ELR (cell line): ENCODE measurements around the gene MFN2.

Experiments
- DNase-seq: peaks from one replicate; pipeline ENCODE4 v3.0.0-alpha.2; 2015; ENCODE audit warnings: low read depth

MFN2 gene

GRCh38 chr1:12051361-12051760 lies 71.1 kb downstream of the MFN2 start:
- no peak for DNase-seq

- peak; percentile 88 for DNase-seq
Observed at GRCh38 chr1:12052008-12052573, 71.8 kb downstream of the MFN2 start.

GRCh38 chr1:12052997-12053686 lies 72.9 kb downstream of the MFN2 start:
- peak; percentile 19 for DNase-seq

GRCh38 chr1:12053752-12054548 lies 73.7 kb downstream of the MFN2 start:
- DNase-seq, result no peak

DNA sequence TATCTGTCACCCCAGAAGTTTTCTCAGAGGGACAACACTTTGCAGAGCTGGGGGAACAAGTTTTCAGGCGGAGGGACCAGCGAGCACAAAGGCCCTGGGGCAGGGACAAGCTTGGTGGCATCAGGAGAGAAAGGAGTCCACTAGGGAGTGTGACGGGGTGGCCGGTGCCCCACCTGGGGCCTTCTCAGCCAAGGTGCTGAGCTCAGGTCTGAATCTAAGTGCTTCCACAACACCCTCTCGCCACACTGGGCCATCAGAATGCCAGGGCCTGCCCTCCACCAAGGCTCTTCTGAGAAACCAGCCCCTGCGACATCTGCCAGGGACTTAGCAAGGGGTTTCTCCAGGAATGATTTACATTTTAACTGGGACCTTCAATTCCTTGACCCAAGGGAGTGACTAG lies 75.0 kb downstream of the MFN2 start:
- DNase-seq, result no peak

DNA sequence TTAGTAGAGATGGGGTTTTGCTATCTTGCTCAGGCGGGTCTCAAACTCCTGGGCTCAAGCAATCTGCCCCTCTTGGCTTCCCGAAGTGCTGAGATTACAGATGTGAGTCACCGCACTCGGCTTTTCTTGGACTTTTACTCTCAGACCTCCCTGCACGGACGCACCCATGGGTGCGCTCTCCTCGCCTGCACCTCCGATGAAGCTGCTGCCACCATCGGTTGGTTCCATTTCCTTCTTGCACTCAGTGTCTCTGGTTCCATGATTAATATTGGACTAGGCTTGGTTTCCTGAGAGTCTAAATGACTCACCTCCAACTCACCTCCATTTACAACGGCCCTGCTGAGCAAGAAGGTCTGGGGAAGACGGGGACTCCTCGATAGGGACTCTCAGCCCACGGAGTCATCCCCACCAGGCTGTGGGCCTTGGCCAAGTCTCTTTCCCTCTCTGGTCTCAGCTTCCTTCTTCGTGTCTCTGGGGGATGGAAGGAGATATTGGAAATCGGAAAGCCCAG lies 76.1 kb downstream of the MFN2 start:
- DNase-seq, result peak; percentile 66

DNA sequence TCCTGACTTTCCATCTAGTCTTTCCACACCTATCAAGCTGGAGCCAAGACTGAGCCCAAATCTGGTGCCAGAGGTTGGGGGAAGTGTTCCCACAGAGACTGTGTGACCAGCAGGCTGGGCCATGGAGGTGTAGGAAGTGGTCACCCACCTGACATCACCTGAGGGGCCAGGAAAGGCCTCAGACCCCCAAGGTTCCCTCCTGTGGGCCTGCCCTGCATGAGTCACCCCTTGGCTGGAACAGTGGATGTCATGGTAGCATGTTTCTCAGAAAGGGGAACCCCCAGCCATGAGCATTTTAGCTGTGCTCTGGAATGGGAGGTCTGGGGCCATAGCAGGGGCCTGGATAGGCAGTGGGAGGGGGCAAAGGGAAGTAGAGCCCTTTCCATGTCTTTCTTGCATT lies 77.1 kb downstream of the MFN2 start:
- peak; percentile 28 for DNase-seq

- DNase-seq, result no peak
Observed at GRCh38 chr1:12057940-12058687, 77.9 kb downstream of the MFN2 start.

- no peak for DNase-seq
Observed at GRCh38 chr1:12059226-12059625, 79.0 kb downstream of the MFN2 start.

DNA sequence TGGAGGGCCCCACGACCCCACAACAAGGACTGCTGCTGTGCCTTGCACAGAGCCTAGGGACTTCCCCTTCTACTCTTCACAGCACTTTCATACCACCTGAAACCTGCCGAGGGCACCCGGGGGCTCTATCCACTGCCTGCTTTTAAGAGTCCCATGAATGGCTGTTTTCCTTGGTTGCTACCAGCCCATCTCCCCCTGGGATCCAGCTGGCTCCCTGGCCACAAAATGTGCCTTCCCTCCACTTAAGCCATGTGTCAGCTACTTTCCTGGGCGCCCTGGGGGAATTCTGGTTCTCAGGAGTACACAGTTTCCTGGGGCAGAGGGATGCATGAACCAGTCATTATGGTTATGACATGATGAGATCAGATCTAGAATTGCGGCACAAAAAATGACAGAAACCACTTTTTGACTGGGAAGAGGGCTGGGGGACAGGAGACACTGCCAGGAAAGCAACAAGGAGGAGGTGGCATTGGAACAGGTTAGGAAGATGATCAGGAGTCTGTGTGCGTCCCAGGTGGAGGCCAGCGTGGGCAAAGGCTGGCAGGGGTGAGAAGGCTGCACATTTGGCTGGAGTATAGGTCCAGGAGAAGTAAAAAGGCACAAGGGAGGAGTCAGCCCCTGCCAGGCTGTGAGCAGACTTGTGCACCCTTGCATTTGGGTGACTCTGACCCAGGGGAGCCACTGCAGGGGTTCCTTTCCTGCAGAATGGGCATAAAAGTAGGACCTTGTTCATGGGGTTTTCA lies 79.6 kb downstream of the MFN2 start:
- peak; percentile 29 for DNase-seq

DNA sequence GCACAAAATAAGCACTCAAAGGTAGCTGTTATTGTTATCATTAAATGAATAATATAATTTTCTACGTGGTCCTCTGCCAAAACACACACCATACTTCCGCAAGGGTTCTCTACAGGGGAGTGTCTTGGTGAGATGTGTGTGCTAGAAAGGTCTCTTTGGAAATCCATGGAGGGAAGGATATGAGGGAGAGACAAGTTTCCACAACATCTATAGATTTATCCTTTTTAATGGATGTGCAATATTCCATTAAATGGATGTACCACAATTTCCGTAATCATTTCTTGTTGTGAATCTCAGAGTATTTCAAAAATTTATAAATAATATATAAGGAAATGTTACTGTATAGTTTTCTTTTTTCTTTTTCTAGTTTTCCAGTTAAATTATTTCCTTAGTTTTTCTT lies 80.3 kb downstream of the MFN2 start:
- no peak for DNase-seq
